ENCODE data around the gene THEM4. TPM values are rescaled to one million over a fixed set of nuclear protein-coding genes. Genes with fewer than 3 reads are reported as not detected.

The THEM4 gene
- total and polyA plus RNA-seq, 12 donors: 13.9 to 32.5 (median 16.2) TPM

- WGBS, 2 donors: 74 to 86% methylated on average over 3 of the region's 3 CpGs
- no peaks in the 10 kb centered on the region for H3K36me3 ChIP-seq
- no peak overlapping the region for H3K27ac ChIP-seq
- intact Hi-C loops (cut with DNase I): no loop called here
- no peak for ATAC-seq
- H3K27me3 ChIP-seq: no peaks in the 10 kb centered on the region
- no peak for TF ChIP-seq CTCF (IDR thresholded peaks at IDR 0.05)
- peaks cover 0 to 8% (median 0%) of the 10 kb centered on the region in 9 donors for H3K4me1 ChIP-seq
- no peaks in the 10 kb centered on the region for H3K9me3 ChIP-seq
- no peak for DNase-seq
- no peak overlapping the region for H3K4me3 ChIP-seq
Measured at GRCh38 chr1:151920149-151920548, 10.8 kb upstream of the THEM4 start.

- DNase-seq (no peak), ATAC-seq (no peak)
- TF ChIP-seq CTCF (IDR thresholded peaks at IDR 0.05): no peak
- H3K36me3 ChIP-seq: no peaks in the 10 kb centered on the region
- H3K27ac ChIP-seq: no peak overlapping the region
- peaks cover 0 to 11% (median 0%) of the 10 kb centered on the region in 9 donors for H3K4me1 ChIP-seq
- WGBS, 2 donors: 78 to 82% methylated on average over 6 of the region's 6 CpGs
- no peak overlapping the region for H3K4me3 ChIP-seq
- H3K9me3 ChIP-seq: no peaks in the 10 kb centered on the region
- H3K27me3 ChIP-seq: no peaks in the 10 kb centered on the region
- intact Hi-C loops (cut with DNase I): no loop called here
Measured at GRCh38 chr1:151918819-151919610, 9.7 kb upstream of the THEM4 start.

- Histone ChIP-seq H3K36me3 (no peaks in the 10 kb centered on the region), H3K27me3 (no peaks in the 10 kb centered on the region), H3K4me1 (peaks cover 0 to 11% (median 0%) of the 10 kb centered on the region in 9 donors), H3K27ac (no peak overlapping the region), H3K9me3 (peaks cover 0 to 2% (median 0%) of the 10 kb centered on the region in 11 donors), H3K4me3 (no peak overlapping the region)
- 71 to 85% methylated on average over 3 of the region's 3 CpGs for WGBS, 2 donors
- TF ChIP-seq CTCF (IDR thresholded peaks at IDR 0.05): no peak
- no peak for ATAC-seq
- no peak for DNase-seq
- intact Hi-C loops (cut with DNase I): no loop called here
Measured at GRCh38 chr1:151918156-151918555, 8.8 kb upstream of the THEM4 start.

- Histone ChIP-seq H3K9me3 (peaks cover 0 to 9% (median 5%) of the 10 kb centered on the region in 11 donors), H3K36me3 (no peaks in the 10 kb centered on the region), H3K4me1 (peaks cover 0 to 11% (median 0%) of the 10 kb centered on the region in 9 donors), H3K27ac (no peak overlapping the region), H3K4me3 (no peak overlapping the region), H3K27me3 (no peaks in the 10 kb centered on the region)
- no peak for ATAC-seq
- no peak for TF ChIP-seq CTCF (IDR thresholded peaks at IDR 0.05)
- 79 to 84% methylated on average over 7 of the region's 7 CpGs for WGBS, 2 donors
- DNase-seq: no peak
- intact Hi-C loops (cut with DNase I): no loop called here
Measured at GRCh38 chr1:151916726-151917370, 7.5 kb upstream of the THEM4 start.

Data from heart right ventricle (tissue), 16 donors.